ENCODE results near the gene SYNJ2.
A peak's percentile ranks its signal among the peaks of the same experiment; 100 is the strongest.

SYNJ2 gene

GRCh38 chr6:157982102-157982562, 469 bp downstream of the SYNJ2 start:
- DNase-seq, result peak; percentile 22 to 24

DNA sequence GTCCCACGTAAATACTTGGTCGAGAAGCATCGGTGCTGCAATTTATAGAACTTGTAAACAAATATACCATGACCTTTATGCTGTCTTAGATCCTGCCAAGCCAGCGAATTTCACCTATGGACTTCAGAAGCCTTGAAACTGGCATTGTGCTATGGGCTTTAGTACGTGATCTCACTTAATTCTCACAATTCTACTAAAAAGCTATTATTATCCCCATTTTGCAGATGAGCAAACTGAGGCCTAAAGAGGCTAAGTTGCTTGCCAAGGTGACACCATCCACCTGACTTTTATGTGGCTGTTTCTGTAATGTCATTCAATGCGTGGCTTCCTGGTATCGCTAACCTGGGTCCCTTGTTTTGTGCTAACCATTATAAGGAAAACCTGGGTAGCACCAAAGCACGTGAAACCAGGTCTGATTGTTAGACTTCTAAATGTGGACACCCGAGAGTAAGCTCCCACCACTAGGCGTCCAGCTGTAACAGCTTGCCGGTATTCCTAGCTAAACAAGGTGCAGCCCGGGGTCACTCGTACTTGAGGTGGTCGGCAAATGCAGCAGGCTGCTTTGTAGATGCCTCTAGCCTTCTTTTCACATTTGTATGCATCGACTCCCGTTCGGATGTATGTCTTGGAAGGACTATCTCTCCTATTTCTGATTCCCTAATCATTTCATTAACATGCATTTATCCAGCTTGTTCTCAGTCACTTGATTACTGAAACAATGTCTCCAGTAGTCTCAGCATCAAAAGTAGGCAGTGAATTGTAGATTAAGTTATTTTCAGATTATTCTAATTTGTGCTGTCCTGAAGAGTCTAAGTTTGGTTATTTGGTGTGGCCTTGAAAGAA, 1.1 kb downstream of the SYNJ2 start:
- DNase-seq, result peak in 1 of 2 donors; percentile 20

DNA sequence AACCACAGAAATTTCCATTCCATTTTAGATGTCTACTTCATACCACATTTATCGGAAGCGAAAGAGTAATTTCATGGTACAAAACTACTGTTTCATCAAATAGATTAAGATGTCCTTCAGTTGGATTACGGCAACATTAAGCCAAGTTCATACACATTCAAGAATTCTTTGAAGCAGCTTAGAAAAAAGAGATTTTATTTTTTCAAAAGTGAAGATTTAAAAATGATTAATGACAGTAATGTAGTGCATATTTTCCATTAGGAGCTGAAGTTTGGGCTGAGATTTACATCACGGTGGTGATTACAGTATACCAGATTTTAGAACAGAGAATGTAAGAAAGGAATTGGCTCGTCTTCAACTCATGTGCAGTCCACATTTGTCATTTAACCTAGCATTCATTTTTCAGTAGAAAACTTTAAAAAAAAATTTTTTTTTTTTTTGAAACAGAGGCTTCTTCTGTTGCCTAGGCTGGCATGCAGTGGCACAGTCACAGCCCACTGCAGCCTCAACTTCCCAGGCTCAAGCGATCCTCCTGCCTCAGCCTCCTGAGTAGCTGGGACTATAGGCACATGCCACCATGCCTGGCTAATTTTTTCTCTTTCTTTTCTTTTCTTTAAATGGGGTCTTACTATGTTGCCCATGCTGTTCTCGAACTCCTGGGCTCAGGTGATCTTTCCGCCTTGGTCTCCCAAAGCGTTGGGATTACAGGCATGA, 1.9 kb downstream of the SYNJ2 start:
- no peak for DNase-seq

DNA sequence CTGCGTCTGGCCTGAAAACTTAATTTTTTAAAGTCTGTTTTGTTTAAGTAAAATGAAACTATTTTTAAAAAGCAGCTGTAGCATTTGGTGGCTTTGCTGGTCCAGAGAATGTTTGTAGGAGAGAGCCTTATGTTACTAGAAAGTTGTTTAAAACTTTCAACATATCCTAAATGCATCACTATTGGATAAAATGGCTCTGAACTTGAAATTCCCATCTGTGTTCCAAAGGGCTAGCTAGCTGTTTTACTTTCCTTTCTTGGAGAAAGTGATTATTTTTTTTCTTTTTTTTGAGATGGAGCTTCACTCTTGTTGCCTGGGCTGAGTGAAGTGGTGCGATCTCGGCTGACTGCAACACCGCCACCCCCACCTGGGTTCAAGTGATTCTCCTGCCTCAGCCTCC, 2.5 kb downstream of the SYNJ2 start:
- no peak for DNase-seq

- no peak for DNase-seq
These were observed 3.1 kb downstream of the SYNJ2 start for GRCh38 chr6:157984686-157985225.

DNA sequence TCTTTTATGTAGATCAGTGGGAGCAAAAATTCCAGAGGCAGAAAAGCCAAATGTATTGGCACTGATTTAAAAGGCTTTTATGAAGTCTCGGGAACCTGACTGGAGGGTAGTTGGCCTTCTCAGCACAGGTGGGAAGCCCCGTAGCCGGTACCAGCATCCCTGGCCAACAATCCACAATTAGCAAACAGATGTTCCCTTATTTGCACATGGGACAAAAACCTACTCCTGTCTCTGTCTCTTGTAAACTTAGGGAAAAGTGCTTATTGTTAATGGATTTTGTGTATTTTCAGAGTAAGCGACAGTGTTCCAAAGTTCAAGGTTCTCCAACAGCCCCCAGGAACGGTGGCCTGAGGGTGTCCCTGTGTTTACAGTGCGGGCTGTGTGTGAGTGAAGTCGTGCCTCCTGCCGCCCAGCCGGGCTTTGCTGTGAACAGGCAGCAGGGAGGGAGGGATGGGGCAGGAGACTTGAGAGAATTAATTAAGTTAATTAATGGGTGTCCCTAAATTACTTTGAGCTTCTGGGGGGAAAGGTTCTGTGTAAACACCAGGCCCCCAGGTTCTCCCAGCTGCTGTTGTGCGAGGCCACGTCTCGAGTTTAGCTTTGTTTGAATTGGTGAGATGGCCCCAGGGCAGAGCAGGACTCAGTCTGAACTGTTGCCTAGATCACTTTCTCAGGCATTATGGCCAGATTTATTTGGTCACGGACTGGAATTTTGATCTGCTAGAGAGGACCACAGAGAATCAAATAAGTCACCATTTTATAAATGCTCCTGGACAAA, 3.9 kb downstream of the SYNJ2 start:
- no peak for DNase-seq

- DNase-seq, result no peak
These were observed 6.4 kb downstream of the SYNJ2 start for GRCh38 chr6:157987788-157988699.

DNA sequence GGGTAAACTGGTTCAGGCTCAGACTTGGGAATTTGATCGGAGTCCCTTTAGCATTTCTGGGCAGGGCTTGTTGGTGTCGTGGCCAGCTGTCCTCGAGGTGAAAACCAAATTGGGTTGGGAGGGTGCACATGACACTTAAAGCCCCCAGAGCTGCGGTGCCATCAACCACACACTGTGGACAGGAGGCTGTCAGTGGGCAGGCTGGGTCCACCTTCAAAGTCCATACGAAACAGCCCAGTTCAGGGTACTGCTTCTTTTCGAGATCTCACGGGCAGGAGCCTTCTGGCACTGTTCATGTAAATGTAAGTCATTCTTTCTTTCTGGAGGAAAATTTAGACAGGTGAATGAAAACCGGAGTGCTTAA, 7.0 kb downstream of the SYNJ2 start:
- no peak for DNase-seq

DNA sequence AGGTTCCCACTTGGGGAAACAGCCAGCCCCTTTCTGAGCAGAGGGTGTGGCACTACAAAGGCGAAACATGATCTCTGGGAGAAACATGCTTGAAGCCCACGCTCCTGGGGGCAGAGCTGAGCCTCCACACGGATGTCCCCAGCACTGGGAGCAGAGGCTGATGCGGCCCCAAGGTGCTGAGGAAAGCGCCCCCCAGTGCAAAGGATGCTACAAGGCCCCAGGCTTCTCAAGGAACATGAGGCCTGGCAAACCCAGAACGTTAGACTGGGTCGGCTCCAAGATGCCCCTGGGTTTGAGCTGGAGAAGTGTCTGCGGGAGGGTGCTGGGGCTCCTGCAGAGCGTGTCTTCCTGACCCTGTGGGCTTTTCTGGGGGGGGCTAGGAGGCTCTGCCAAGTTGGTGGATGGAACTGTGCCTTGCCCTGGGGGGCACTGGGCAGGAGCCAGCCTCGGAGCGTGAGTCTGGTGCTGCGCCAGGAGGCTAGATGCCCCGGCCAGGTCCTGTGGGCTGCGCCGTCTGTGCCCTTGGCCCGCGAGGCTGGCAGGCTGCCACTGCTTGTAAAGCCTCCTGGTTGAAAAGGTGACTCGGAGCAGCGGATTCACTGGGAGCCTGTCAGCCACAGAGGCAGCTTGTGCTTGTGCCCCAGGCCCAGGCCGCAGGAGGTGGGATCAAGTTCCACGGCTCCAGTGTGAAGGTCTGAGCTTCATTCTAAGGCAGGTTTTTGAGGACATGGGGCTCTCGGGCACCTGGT, 8.1 kb downstream of the SYNJ2 start:
- no peak for DNase-seq

- peak in 1 of 2 donors; percentile 30 for DNase-seq
These were observed 8.8 kb downstream of the SYNJ2 start for GRCh38 chr6:157990321-157991066.

DNA sequence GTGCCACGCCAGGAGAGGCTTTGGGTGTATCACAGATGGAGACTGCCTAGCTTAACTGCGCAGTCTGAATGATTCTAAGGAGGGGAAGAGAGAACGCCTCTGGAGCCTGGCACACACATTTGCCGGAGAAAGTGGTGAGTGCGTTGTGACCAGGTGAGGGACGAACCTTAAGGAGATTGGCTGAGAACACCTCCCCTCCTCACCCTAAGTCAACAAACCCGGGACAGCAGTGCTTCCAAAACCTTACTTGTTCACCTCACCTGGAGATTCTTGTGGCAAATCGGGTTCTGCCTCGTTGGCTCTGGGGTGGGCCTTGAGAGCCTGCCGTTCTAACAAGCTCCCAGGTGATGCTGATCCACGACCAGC, 9.4 kb downstream of the SYNJ2 start:
- no peak for DNase-seq

- DNase-seq, result no peak
These were observed 11.4 kb downstream of the SYNJ2 start for GRCh38 chr6:157993076-157993475.

- DNase-seq, result no peak
These were observed 12.6 kb downstream of the SYNJ2 start for GRCh38 chr6:157994125-157994795.

GRCh38 chr6:157995458-157995857, 13.8 kb downstream of the SYNJ2 start:
- DNase-seq, result no peak

DNA sequence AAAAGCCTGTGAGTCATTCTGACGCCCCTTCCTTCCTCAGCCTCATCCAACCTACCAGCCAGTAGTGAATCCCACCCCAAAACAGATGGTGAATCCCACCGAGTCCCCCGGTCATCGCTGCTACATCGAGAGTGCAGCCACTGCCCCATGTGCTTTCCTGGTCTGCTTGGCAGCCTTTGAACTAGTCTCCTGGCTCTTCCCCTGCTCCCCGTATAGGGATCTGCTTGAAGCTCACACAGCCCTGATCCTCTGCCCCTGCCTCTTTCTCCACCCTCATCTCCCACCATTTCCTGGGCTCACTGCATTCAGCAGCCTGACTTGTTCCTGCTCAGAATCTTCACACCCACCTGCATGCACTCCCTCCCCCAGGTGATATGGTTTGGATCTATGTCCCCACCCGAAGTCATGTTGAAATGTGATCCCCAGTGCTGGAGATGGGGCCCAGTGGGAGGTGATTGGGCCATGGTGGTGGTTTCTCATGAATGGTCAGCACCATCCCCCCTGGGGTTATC, 14.6 kb downstream of the SYNJ2 start:
- no peak for DNase-seq

DNA sequence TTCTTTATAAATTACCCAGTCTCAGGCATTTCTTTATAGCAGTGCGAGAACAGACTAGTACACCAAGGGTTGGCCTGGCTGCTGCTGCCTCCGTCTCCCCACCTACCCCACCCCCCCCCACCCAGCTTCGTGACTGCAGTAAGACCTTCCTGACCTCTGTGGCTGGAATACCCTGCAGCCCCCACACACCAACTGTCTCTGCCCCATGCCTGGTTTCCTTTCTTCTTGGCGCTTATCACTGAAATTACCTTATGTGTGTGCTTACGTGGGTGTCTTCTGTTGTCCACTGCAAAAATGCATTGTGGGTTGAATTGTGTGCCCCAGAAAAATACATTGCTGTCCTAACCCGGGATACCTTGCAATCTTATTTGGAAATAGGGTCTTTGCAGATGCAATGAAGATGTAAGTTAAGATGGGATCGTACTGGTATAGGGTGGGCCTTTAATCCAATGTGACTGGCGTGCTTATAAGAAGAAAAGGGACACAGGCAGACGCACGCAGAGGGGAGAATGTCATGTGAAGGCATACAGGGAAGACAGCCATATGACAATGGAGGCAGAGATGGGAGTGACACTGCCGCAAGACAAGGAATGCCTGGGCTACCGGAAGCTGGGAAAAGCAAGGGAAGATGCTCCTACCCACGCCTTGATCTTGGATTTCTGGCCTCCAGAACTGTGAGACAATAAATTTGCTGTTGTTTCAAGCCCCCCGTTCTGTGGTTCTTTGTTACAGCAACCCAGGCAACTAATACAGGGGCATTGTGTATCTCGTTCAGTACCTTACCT, 15.4 kb downstream of the SYNJ2 start:
- DNase-seq, result no peak

DNA sequence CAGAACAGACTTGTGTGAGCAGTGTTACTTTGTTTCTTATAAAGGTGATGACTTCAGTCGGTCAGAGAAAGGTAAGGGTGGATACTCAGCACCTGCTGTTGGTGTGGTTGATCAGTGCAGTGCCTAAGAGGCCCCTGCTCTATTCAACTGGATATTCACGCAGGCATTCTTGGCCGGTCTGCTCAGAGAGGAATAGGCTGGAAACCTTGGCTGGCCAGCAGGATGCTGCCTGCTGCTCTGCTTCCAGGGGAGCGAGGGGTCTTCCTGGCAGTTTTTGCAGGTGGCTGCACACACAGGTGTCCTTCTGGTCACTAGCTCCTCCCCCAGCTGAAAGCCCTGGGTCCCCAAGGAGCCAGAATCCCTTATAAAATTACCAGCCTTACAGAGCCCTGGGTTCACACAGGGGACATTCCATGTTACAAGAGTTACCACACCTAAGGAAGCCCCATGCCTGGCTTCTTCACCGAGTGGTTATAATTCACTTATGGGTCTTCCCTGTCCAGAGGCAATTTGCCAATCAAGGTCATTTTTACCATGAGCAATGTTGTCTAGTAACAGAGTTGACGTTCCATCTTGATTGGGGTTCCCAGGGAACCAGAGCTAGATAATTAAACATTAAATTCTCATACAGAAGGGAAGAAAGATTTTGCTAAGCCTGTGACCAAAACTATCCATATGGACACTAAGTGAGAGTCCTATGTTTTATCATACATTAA, 16.4 kb downstream of the SYNJ2 start:
- no peak for DNase-seq

DNA sequence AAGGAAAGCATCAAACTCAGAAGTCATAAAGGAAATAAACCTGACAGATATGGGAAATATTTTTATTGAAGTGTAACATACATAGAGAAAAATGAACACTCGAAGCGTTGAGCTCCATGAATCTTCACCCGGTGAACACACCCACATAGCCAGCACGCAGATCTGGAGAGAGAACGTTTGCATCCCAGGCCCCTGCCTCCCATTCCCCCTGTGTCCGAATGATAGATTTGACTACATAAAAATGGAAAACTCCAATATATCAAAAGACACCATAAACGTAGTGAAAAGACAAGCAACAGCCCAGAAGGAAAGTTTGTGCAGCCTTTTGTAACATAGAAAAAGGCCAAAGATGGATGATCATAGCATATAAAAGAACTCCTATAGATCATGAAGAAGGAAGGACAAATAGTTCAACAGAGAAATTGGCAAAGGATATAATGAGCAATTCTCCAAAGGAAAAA, 17.1 kb downstream of the SYNJ2 start:
- no peak for DNase-seq

All from CD4-positive, alpha-beta T cell treated with Interleukin-4 for 1 hour (primary cell).